ENCODE data around the gene DNAH10.

The DNAH10 gene

GRCh38 chr12:123807670-123808069 lies 45.6 kb downstream of the DNAH10 start:
- no peak for DNase-seq
- Histone ChIP-seq H3K4me3 (no peak overlapping the region), H3K36me3 (no peaks in the 10 kb centered on the region), H3K27me3 (peaks cover 0 to 6% of the 10 kb centered on the region in 2 donors), H3K9me3 (no peaks in the 10 kb centered on the region), H3K27ac (no peak overlapping the region), H3K4me1 (no peaks in the 10 kb centered on the region)
- intact Hi-C loops (cut with DNase I; ENCODE audit: low total_unique reads), result no loop called here
- no peak for TF ChIP-seq CTCF (IDR thresholded peaks at IDR 0.05)

GRCh38 chr12:123808167-123808566 lies 46.1 kb downstream of the DNAH10 start:
- intact Hi-C loops (cut with DNase I; ENCODE audit: low total_unique reads), result no loop called here
- no peak for TF ChIP-seq CTCF (IDR thresholded peaks at IDR 0.05)
- Histone ChIP-seq H3K4me1 (no peaks in the 10 kb centered on the region), H3K4me3 (no peak overlapping the region), H3K27ac (no peak overlapping the region), H3K36me3 (no peaks in the 10 kb centered on the region), H3K27me3 (peaks cover 0 to 6% of the 10 kb centered on the region in 2 donors), H3K9me3 (no peaks in the 10 kb centered on the region)
- no peak for DNase-seq

- peaks cover 0 to 6% of the 10 kb centered on the region in 2 donors for H3K27me3 ChIP-seq
- intact Hi-C loops (cut with DNase I; ENCODE audit: low total_unique reads), result no loop called here
- H3K4me3 ChIP-seq, result no peak overlapping the region
- H3K27ac ChIP-seq, result no peak overlapping the region
- H3K9me3 ChIP-seq, result peaks cover 0 to 22% (median 4%) of the 10 kb centered on the region in 3 donors
- no peaks in the 10 kb centered on the region for H3K4me1 ChIP-seq
- no peak for TF ChIP-seq CTCF (IDR thresholded peaks at IDR 0.05)
- DNase-seq, result no peak
- H3K36me3 ChIP-seq, result no peaks in the 10 kb centered on the region
These were observed 51.2 kb downstream of the DNAH10 start for GRCh38 chr12:123813349-123813748.

GRCh38 chr12:123815968-123816367 lies 53.9 kb downstream of the DNAH10 start:
- Histone ChIP-seq H3K27ac (no peak overlapping the region), H3K4me1 (no peaks in the 10 kb centered on the region), H3K27me3 (peaks cover 0 to 6% of the 10 kb centered on the region in 2 donors), H3K36me3 (no peaks in the 10 kb centered on the region), H3K9me3 (peaks cover 0 to 22% (median 4%) of the 10 kb centered on the region in 3 donors), H3K4me3 (no peak overlapping the region)
- intact Hi-C loops (cut with DNase I; ENCODE audit: low total_unique reads), result no loop called here
- no peak for TF ChIP-seq CTCF (IDR thresholded peaks at IDR 0.05)
- no peak for DNase-seq

DNA sequence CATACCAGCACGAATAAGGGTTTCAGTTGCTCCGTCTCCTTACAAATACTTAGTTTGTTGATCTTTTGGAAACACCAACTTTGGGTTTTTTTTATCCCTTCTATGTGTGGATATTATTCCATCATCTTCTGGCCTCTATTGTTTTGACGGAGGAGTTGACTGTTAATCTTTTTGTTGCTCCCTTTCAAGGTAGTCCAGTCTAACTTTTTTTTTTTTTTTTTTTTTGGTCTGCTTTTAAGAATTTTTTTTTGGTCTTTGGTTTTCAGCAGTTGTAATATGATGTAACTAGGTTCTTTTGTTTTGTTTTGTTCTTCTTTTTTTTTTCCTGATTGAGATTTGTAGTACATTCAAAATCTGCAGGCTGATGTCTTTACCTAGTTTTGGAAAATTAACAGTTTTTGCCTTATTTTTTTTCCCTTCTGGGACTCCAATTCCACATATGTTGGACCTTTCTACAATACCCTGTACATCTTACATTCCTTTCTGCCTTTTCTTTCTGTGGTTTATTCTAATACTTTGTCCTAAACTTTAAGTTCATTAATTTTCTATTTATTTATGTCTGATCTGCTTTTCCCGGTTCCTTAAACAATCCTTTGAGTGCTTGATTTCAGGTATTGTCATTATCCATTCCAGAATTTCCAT lies 54.9 kb downstream of the DNAH10 start:
- H3K4me1 ChIP-seq, result no peaks in the 10 kb centered on the region
- DNase-seq, result no peak
- H3K36me3 ChIP-seq, result no peaks in the 10 kb centered on the region
- H3K27me3 ChIP-seq, result peaks cover 0 to 6% of the 10 kb centered on the region in 2 donors
- H3K4me3 ChIP-seq, result no peak overlapping the region
- intact Hi-C loops (cut with DNase I; ENCODE audit: low total_unique reads), result no loop called here
- H3K27ac ChIP-seq, result no peak overlapping the region
- H3K9me3 ChIP-seq, result peaks cover 0 to 22% (median 4%) of the 10 kb centered on the region in 3 donors
- no peak for TF ChIP-seq CTCF (IDR thresholded peaks at IDR 0.05)
